Activated CD4-positive, alpha-beta T cell treated with anti-CD3 and anti-CD28 coated beads, Interleukin-2, amount 10 ng/mL, durations not matched to agents 24 days and 14 days (primary cell): ENCODE measurements around the gene PRSS22. TPM values are rescaled to one million over a fixed set of nuclear protein-coding genes. Genes with fewer than 3 reads are reported as not detected.

Experiments
- DNase-seq: peaks from one replicate; pipeline ENCODE4 v3.0.0; 2022
- H3K27ac Mint-ChIP-seq: one replicate; pipeline ENCODE4 v1.8.0; 2022; ENCODE audit warnings: mild to moderate bottlenecking, mixed read lengths
- H3K27me3 Mint-ChIP-seq: one replicate; pipeline ENCODE4 v1.8.0; 2022; ENCODE audit warnings: mixed read lengths
- H3K36me3 Mint-ChIP-seq: one replicate; pipeline ENCODE4 v1.8.0; 2022; ENCODE audit warnings: low read depth, mild to moderate bottlenecking, mixed read lengths
- H3K4me1 Mint-ChIP-seq: one replicate; pipeline ENCODE4 v1.8.0; 2021; ENCODE audit warnings: mixed read lengths
- H3K4me3 Mint-ChIP-seq: one replicate; pipeline ENCODE4 v1.8.0; 2022; ENCODE audit warnings: mild to moderate bottlenecking, moderate library complexity, mixed read lengths
- H3K9me3 Mint-ChIP-seq: one replicate; pipeline ENCODE4 v1.8.0; 2021; ENCODE audit warnings: mixed read lengths
- intact Hi-C: fragments of 100-400 bp; cut with micrococcal nuclease; formaldehyde crosslinking; loops from one replicate; pipeline ENCODE4 v1.15.1; 2023
- total RNA-seq: library from RNA; stranded (reverse); gene quantifications from 2 replicates; pipeline ENCODE4 v1.2.3, GENCODE V29; 2022

PRSS22 gene
- total RNA-seq, 1 donor from 2014 or later, result not detected

- Mint-ChIP-seq H3K4me1 (peaks cover 3% of the 10 kb centered on the region), H3K27ac (no peak overlapping the region), H3K4me3 (no peak overlapping the region), H3K9me3 (peaks cover 9% of the 10 kb centered on the region), H3K36me3 (peaks cover 3% of the 10 kb centered on the region), H3K27me3 (peaks cover 10% of the 10 kb centered on the region)
- no peak for DNase-seq
- intact Hi-C loops, result no loop called here
Observed at GRCh38 chr16:2852731-2853507, 5.1 kb downstream of the PRSS22 start.

GRCh38 chr16:2852003-2852730, 5.8 kb downstream of the PRSS22 start:
- H3K27ac Mint-ChIP-seq, result no peak overlapping the region
- no peak for DNase-seq

GRCh38 chr16:2848933-2849725, 8.8 kb downstream of the PRSS22 start:
- no peak for DNase-seq
- H3K27me3 Mint-ChIP-seq, result peaks cover 6% of the 10 kb centered on the region
- H3K36me3 Mint-ChIP-seq, result no peaks in the 10 kb centered on the region
- peaks cover 2% of the 10 kb centered on the region for H3K9me3 Mint-ChIP-seq
- H3K27ac Mint-ChIP-seq, result no peak overlapping the region
- H3K4me3 Mint-ChIP-seq, result no peak overlapping the region
- H3K4me1 Mint-ChIP-seq, result peaks cover 8% of the 10 kb centered on the region
- intact Hi-C loops, result no loop called here

More at GRCh38 chr16:2852003-2852730, 5.8 kb downstream of the PRSS22 start:
- H3K27me3 Mint-ChIP-seq, result peaks cover 6% of the 10 kb centered on the region
- H3K9me3 Mint-ChIP-seq, result peaks cover 9% of the 10 kb centered on the region
- H3K36me3 Mint-ChIP-seq, result peaks cover 3% of the 10 kb centered on the region
- intact Hi-C loops, result no loop called here
- no peak overlapping the region for H3K4me3 Mint-ChIP-seq
- peaks cover under 1% of the 10 kb centered on the region for H3K4me1 Mint-ChIP-seq

- no peaks in the 10 kb centered on the region for H3K36me3 Mint-ChIP-seq
- H3K4me1 Mint-ChIP-seq, result peaks cover 15% of the 10 kb centered on the region
- DNase-seq, result no peak
- peaks cover 6% of the 10 kb centered on the region for H3K27me3 Mint-ChIP-seq
- H3K4me3 Mint-ChIP-seq, result no peak overlapping the region
- no peak overlapping the region for H3K27ac Mint-ChIP-seq
- intact Hi-C loops, result no loop called here
- H3K9me3 Mint-ChIP-seq, result peaks cover 3% of the 10 kb centered on the region
Observed at GRCh38 chr16:2846511-2847310, 11.3 kb downstream of the PRSS22 start.

GRCh38 chr16:2845116-2845515, 12.9 kb downstream of the PRSS22 start:
- peaks cover 3% of the 10 kb centered on the region for H3K9me3 Mint-ChIP-seq
- intact Hi-C loops, result no loop called here
- H3K27me3 Mint-ChIP-seq, result peaks cover 6% of the 10 kb centered on the region
- no peak overlapping the region for H3K27ac Mint-ChIP-seq
- no peak for DNase-seq
- peaks cover 18% of the 10 kb centered on the region for H3K4me1 Mint-ChIP-seq
- H3K4me3 Mint-ChIP-seq, result no peak overlapping the region
- no peaks in the 10 kb centered on the region for H3K36me3 Mint-ChIP-seq

GRCh38 chr16:2843526-2843925, 14.4 kb downstream of the PRSS22 start:
- H3K9me3 Mint-ChIP-seq, result peaks cover 3% of the 10 kb centered on the region
- intact Hi-C loops, result no loop called here
- no peaks in the 10 kb centered on the region for H3K36me3 Mint-ChIP-seq
- H3K4me3 Mint-ChIP-seq, result no peak overlapping the region
- DNase-seq, result no peak
- H3K4me1 Mint-ChIP-seq, result peaks cover 21% of the 10 kb centered on the region
- no peaks in the 10 kb centered on the region for H3K27me3 Mint-ChIP-seq
- H3K27ac Mint-ChIP-seq, result peak overlapping the region; percentile 77

- Mint-ChIP-seq H3K9me3 (peaks cover 3% of the 10 kb centered on the region), H3K27me3 (no peaks in the 10 kb centered on the region), H3K36me3 (no peaks in the 10 kb centered on the region), H3K27ac (peak overlapping the region; percentile 85), H3K4me3 (peak overlapping the region; percentile 72), H3K4me1 (peaks cover 24% of the 10 kb centered on the region)
- peak; percentile 89 for DNase-seq
- intact Hi-C loops, result no loop called here
Observed at GRCh38 chr16:2842340-2843000, 15.5 kb downstream of the PRSS22 start.

- DNase-seq, result no peak
- peaks cover 20% of the 10 kb centered on the region for H3K4me1 Mint-ChIP-seq
- peak overlapping the region; percentile 85 for H3K27ac Mint-ChIP-seq
- H3K9me3 Mint-ChIP-seq, result peaks cover 3% of the 10 kb centered on the region
- peak overlapping the region; percentile 72 for H3K4me3 Mint-ChIP-seq
- intact Hi-C loops, result no loop called here
- peaks cover 2% of the 10 kb centered on the region for H3K27me3 Mint-ChIP-seq
- H3K36me3 Mint-ChIP-seq, result no peaks in the 10 kb centered on the region
Observed at GRCh38 chr16:2841606-2842339, 16.2 kb downstream of the PRSS22 start.

GRCh38 chr16:2840914-2841313, 17.1 kb downstream of the PRSS22 start:
- no peaks in the 10 kb centered on the region for H3K36me3 Mint-ChIP-seq
- H3K4me1 Mint-ChIP-seq, result peaks cover 17% of the 10 kb centered on the region
- no peak for DNase-seq
- peaks cover 3% of the 10 kb centered on the region for H3K9me3 Mint-ChIP-seq
- intact Hi-C loops, result no loop called here
- H3K4me3 Mint-ChIP-seq, result no peak overlapping the region
- H3K27me3 Mint-ChIP-seq, result peaks cover 2% of the 10 kb centered on the region
- H3K27ac Mint-ChIP-seq, result no peak overlapping the region

GRCh38 chr16:2839650-2840450, 18.1 kb downstream of the PRSS22 start:
- peaks cover 17% of the 10 kb centered on the region for H3K4me1 Mint-ChIP-seq
- H3K9me3 Mint-ChIP-seq, result peaks cover 3% of the 10 kb centered on the region

GRCh38 chr16:2838928-2839327, 19.0 kb downstream of the PRSS22 start:
- Mint-ChIP-seq H3K36me3 (no peaks in the 10 kb centered on the region), H3K4me3 (no peak overlapping the region), H3K27me3 (peaks cover 2% of the 10 kb centered on the region), H3K27ac (peak overlapping the region; percentile 58), H3K9me3 (peaks cover 3% of the 10 kb centered on the region), H3K4me1 (peaks cover 17% of the 10 kb centered on the region)
- intact Hi-C loops, result loop anchor here (1.0 kb wide), 1 partner anchor 29 kb away; no protein-coding TSS in a partner anchor
- peak; percentile 84 for DNase-seq

More at GRCh38 chr16:2839650-2840450, 18.1 kb downstream of the PRSS22 start:
- H3K4me3 Mint-ChIP-seq, result no peak overlapping the region
- H3K27ac Mint-ChIP-seq, result no peak overlapping the region
- H3K27me3 Mint-ChIP-seq, result peaks cover 2% of the 10 kb centered on the region
- DNase-seq, result no peak
- intact Hi-C loops, result loop anchor here (1.0 kb wide), 1 partner anchor 28 kb away; no protein-coding TSS in a partner anchor
- no peaks in the 10 kb centered on the region for H3K36me3 Mint-ChIP-seq
